ENCODE data around the gene PLA2G4D.

The PLA2G4D gene

GRCh38 chr15:42048080-42048820, 46.1 kb downstream of the PLA2G4D start:
- no peak for DNase-seq

- DNase-seq: no peak
Observed at GRCh38 chr15:42046597-42046996, 47.8 kb downstream of the PLA2G4D start.

GRCh38 chr15:42045211-42045615, 49.1 kb downstream of the PLA2G4D start:
- DNase-seq: no peak

- no peak for DNase-seq
Observed at GRCh38 chr15:42042602-42043400, 51.6 kb downstream of the PLA2G4D start.

- DNase-seq: no peak
Observed at GRCh38 chr15:42038401-42038800, 56.0 kb downstream of the PLA2G4D start.

GRCh38 chr15:42037656-42038055, 56.7 kb downstream of the PLA2G4D start:
- DNase-seq: no peak

- DNase-seq: no peak
Observed at GRCh38 chr15:42036966-42037365, 57.4 kb downstream of the PLA2G4D start.

GRCh38 chr15:42036112-42036905, 58.1 kb downstream of the PLA2G4D start:
- DNase-seq: no peak

- peak; percentile 29 for DNase-seq
Observed at GRCh38 chr15:42035435-42035761, 59.0 kb downstream of the PLA2G4D start.

GRCh38 chr15:42034628-42035434, 59.5 kb downstream of the PLA2G4D start:
- no peak for DNase-seq

GRCh38 chr15:42033214-42033873, 61.0 kb downstream of the PLA2G4D start:
- no peak for DNase-seq

GRCh38 chr15:42032376-42033213, 61.8 kb downstream of the PLA2G4D start:
- no peak for DNase-seq

- no peak for DNase-seq
Observed at GRCh38 chr15:42031198-42031915, 63.0 kb downstream of the PLA2G4D start.

- DNase-seq: no peak
Observed at GRCh38 chr15:42027521-42027920, 66.8 kb downstream of the PLA2G4D start.

- no peak for DNase-seq
Observed at GRCh38 chr15:42024303-42024702, 70.1 kb downstream of the PLA2G4D start.

- DNase-seq: no peak
Observed at GRCh38 chr15:42021593-42021992, 72.8 kb downstream of the PLA2G4D start.

- no peak for DNase-seq
Observed at GRCh38 chr15:42020713-42021273, 73.6 kb downstream of the PLA2G4D start, which contains the start of gene PLA2G4E. PLA2G4E (minus strand) TSS chr15:42021042; CDS start chr15:42021030, 12 bp downstream.

GRCh38 chr15:42018306-42019224, 75.8 kb downstream of the PLA2G4D start:
- DNase-seq: no peak

All from fibroblast of skin of right quadriceps (primary cell).